Putamen (tissue), 1 donor: ENCODE measurements around the gene CRYBG2.
A peak's percentile ranks its signal among the peaks of the same experiment; 100 is the strongest.
"Not testable (repeated sequence)": the region's sequence is repeated elsewhere in the genome, so short reads cannot be mapped to it uniquely, and the experiment has no call there.

Source experiments
- DNase-seq: peaks from one replicate; pipeline ENCODE4 v3.0.0-alpha.2; 2016; ENCODE audit warnings: low spot score

CRYBG2 gene, protein sequence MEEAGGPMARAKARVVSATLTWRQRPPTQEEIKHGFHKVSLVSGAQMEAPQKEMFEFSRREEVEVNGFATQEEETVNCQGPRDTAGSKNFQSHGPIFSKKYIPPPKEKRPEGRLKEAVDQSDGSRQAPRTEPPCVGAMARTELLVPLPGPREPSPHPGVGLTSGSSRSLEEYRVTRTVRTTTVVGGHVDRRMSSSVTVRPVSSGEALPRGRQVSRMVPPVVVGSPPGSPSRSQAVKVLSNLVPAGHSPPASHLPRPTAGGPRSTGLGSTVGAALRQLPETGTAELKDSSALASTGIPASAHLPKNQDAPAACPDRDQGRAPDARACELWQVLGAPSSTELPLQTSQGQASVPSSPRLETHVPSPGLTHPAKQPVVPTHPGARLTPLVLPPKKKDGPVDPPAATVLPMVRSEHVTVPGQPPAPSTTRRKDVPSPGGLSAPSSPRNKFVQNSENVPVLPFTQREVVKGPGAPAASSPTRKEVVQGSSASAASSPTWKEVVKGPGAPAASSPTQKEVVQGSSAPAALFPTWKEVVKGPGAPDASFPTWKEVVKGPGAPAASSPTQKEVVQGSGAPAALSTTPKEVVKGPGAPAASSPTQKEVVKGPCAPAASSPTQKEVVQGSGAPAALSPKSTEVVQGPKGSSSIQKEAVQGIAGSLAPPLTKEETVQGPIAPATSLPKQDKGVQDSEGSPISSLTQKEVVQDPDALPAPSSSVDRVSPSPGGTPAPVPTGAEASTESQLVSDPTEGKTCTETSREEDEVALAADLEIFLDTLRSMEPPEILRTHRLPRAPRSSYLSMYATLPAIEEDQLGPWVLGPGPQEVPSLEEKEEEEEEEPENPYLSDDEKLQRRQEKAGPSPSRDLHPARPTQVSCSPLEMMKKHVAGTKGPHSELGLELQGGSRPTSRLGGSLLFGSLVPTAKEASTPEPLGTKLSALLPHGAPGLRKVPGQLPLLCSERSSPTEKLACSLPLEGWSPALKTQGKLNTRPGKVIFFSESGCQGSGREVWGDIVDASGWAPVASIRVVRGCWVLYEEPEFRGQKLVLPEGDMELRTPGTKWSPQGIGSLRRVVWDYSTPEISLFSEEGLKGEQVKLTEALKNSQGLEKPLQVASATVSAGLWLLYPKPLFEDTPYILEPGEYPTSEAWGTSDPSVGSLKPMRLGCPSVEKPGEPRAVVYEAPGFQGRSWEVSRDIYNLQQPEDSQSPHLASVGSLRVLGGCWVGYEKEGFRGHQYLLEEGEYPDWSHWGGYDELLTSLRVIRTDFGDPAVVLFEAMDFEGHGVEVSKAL (N-terminal part only)

DNA sequence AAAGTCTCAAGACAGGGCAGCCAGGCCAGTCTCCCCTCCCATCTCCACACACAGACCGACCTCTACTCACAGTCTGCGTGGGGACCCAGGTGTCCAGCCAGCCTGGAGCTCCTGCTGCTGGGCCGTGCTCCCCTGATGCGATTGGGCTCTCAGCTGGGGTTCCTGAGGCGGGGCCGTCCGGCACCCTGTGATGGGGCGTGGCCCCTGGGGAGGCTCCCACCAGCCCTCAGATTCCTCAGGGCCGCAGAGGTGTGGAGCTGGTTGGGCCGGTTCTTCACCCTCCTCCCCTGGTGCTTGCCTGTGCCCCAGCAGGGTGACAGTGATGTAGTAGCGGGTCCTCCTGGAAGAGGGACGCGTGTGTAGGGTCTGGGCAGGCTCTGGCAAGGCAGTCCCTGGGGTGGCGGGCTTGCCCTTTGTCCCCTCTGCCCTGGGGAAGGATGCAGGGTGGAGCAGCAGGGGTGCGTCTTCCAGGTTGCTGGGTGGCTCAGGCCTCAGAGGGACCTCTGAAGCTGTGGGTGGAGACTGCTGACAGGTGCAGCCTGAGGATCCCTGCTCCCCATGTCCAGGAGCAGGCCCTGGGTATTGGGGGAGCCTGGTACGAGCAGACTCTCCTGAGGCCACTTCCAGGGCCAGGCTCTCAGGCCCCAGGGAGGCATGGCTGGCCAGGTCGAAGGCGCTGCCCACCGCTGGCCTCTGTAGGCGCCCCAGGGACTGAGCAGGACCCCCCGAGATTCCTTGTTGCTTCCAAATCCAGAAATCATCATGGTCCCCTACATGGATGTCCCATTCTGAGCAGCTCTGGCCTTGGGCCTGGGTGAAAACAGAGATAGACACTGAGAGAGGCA, at the start of gene CRYBG2:
TSS of gene CRYBG2 (minus strand) at position 155 of the 845 bp plus-strand sequence. CDS start 7,473 bp downstream, outside the sequence.
- no peak for DNase-seq

DNA sequence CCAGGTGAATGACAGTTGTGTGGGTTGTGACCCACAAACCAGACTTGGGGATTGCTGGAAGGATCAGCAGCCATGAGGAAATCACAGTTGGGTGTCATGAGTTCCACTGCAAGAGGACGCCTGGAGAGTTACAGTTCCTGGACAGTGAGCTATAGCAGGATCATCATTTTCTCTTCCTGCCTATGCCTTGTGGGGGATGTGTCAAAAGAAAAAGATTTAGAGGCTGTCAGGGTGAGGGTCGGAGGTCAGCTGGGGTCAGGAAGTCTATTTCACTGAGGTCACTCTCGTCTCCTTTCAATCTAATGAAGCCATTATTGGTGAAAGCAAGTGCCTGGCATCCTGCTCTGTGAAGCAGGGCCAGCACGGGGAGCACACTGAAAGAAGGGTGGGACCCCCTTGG, 49.7 kb upstream of the CRYBG2 start:
- DNase-seq: no peak

DNA sequence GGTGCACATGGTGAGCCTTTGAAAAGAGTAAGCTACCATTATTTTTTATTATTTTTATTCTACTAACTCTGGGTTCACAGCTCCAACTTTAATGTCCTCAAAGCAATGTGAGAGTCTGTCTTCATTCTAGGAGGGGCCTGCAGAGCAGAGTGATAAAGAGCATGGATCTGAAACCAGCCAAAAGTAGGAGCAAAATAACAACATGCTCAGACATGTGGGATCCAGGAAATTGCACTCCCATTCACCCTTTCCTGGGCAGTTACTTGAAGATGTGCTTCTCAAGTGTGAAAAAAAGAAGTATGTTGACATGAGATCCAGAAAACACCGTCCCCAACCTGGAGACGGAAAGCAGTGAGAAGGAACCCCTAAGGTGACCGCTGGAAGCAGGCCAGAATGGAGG, 48.0 kb upstream of the CRYBG2 start:
- no peak for DNase-seq

DNA sequence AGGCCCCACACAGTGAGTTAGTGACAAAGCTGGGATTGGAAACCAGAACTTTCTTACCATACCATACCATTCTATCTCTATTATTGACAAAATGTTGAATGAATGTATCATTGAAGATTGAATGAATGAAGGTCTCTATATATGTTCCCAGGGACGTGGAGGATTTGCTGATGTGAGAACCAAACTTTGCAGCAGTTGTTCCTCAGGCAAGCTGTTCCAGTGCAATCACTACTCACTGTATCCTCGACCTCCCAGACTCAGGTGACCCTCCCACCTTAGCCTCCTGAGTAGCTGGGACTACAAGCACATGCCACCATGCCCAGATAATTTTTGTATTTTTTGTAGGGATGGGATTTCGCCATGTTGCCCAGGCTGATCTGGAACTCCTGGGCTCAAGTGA, 45.1 kb upstream of the CRYBG2 start:
- no peak for DNase-seq

DNA sequence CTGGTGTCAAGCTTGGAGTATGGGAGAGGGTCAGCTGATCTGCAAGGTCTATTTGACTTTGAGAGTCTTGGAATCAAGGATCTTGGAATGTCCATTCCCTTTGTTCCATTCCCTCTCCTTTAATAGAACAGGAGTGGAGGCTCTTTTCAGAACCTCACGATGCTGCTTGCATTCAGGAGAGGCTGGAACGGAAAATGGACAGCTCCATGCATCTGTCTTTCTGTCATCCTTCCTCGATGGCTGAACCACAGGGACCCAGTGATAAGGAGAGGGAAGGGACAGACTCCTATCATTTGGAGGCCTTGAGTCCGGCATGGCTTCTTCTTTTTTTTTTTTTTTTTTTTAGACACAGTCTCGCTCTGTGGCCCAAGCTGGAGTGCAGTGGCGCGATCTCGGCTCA, 41.8 kb upstream of the CRYBG2 start:
- DNase-seq: no peak

DNA sequence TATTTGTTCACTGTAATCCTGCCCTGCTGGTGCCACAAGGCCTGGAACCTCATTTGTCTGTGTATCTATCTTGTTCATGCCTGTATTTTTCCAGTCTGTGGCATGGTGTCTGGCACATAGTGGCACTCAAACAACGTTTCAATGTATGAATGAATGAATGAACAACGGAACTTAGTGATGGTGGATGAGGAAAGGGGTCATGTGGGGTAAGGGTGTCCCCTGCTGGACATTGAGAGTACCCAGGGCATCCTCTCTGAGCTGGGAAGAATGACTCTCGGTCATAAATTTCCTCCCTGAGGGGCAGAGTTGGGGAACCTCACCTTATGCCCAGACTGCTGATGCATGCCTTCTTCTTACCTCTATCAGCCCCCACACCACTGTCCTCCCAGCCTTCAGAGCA, 37.5 kb upstream of the CRYBG2 start:
- DNase-seq: peak; percentile 14

DNA sequence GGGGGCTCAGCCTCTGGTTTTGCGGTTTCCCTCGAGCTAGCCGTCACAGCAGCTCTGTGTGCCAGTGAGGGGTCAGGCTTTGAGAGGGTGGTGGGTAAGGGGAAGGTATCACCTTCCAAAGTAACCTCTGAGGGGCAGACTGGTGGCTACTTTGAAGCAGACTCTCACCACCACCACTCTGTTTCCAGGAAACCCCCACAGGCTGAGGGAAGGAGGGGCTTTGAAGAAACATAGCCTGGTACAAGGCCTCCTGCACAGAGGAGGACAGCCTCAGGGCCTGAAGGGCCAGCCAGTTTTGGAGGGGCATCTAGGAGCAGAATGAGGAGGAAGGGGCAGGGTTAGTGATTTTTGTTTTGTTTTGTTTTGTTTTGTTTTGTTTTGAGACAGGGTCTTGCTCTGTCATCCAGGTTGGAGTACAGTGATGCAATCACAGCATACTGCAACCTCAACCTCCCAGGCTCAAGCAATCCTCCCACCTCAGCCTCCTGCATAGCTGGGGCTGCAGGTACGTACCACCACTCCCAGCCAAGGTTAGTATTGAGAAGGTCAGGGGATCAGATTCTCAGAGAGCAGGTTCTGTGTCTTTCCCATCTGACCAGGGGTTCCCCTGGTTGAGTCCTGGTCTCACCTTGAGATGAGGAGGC, 35.8 kb upstream of the CRYBG2 start:
- no peak for DNase-seq

DNA sequence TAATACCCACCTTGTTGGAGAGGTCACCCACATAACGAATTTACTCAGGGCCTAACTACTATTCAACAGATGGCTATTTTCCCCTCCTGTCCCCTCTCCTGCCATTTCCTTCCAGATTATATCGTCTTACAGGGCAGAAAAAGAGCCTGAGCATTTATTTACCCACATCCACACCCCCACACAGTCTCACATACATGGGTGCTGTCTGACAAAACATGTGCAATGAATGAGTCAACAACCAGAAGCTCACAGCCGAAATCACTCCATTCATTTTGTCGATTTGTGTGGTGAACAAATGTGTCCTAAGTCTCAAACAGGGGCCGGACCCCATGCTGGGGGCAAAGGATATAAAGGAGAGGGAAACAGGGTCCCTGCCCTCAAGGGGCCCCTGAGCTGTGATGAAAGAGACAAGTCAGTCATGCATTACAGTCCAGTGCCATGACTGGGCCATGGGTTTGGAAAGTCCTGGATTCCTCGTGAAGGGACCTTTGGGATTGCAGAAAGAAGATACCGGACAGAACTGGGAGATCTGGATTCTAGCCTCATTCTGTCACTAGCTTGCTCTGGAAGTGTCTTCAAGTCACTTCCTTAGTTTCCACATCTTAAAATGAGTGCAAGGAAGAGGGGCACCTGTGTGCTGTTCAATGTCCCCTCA, 35.0 kb upstream of the CRYBG2 start:
- DNase-seq: no peak

DNA sequence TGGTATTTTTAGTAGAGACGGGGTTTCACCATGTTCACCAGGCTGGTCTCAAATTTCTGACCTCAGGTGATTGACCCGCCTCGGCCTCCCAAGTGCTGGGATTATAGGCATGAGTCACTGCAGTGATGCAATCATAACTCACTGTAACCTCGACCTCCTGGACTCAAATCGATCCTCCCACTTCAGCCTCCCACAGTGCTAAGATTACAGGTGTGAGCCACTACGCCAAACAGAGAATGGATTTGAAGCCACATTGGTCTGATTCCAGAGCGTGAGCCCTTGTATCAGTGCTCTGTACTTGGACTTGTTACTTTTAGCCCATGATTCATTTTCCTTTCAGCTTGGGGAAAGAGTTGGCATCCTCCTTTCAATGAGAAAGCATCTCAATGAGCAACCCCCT, 33.5 kb upstream of the CRYBG2 start:
- no peak for DNase-seq

DNA sequence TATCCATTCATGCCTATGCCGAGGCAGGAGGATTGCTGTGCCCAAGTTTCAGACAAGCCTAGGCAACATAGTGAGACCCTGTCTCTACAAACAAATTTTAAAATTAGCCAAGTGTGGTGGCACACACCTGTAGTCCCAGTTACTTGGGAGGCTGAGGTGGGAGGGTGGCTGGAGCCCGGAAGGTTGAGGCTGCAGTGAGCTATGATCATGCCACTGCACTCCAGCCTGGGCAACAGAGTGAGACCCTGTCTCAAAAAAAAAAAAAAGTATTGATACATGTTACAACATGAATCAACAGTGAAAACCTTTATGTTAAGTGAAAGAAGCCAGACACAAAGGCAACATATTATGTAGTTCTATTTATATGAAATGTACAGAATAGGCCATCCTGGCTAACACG, 31.1 kb upstream of the CRYBG2 start:
- DNase-seq: not testable (repeated sequence)

DNA sequence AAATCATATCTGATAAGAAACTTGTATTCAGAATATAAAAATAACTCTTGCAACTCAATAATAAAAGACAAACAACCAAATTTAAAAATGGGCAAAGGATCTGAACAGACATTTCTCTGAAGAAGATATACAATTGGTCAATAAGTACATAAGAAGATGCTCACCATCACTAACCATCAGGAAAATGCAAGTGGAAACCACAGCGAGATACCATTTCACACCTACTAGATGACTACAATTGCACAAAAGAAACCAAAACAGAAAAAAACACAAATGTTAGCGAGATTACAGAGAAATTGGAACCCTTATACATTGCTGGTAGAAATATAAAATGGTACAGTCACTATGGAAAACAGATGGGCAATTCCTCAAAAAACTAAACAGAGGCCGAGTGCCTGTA, 30.1 kb upstream of the CRYBG2 start:
- no peak for DNase-seq

DNA sequence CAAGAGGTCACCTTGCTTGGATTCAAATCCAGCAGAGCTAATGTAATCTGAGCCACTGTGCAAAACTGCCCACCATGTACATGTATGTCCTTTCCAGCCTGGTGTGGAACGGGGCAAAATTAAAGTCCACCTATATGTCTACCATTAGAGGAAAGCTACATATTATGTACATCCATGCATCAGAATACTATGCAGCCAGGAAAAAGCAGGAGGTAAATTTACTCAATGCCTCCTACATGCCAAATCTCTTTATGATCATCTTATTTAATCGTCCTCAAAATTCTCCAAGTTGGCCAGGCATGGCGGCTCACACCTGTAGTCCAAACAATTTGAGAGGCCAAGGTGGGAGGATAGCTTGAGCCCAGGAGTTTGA, 24.9 kb upstream of the CRYBG2 start:
- no peak for DNase-seq

DNA sequence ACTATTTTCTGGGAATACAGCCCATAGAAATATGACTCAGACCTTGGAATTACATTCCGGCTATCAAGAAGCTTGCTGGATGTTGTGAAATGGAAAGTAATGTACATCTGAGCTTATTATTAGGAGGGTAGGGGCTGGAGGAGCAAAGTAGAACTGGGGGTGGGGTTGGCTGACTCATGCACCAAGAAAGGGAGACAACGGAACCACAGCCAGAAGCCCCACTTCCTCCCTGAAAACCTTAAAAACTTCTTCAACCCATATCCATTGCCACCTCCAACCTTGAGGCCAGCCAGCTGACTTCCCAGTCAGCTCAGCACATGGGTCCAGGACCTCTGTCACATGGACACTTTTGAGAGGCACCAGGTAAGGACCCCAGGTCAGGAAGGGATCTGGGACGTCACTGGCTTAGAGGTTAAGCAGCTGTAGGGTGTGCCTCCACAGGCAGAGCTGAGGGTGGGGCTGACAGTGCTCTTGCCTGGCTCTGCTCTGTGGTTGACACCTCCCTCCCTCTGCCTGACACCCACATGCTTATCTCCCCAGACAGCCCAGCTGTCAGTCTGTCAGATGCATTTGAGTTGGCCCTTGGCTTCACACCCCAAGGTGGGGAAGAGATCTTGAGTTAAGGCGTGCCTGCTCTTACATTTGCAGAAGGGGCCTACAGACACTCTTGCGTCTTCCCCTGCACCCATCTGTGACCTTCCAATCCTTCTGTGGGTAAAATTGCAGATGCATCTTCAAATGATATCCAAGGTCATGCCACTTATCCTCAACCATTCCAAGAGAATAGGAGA, 24.4 kb upstream of the CRYBG2 start:
- DNase-seq: no peak

DNA sequence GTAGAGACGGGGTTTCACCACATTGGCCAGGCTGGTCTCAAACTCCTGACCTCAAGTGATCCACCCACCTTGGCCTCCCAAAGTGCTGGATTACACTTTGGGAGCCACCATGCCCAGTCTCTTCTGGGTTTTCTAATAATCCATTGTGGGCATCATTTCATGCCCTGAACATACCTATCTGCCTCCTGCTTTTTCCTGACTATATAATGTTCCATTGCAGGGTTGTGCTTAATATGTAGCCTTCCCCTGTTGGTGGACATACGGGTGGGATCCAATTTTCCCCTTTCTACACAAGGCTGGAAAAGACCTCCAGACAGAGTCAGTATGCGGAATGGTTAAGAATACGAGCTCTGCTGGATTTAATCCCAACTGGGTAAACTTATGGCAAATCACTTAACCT, 22.1 kb upstream of the CRYBG2 start:
- DNase-seq: no peak

DNA sequence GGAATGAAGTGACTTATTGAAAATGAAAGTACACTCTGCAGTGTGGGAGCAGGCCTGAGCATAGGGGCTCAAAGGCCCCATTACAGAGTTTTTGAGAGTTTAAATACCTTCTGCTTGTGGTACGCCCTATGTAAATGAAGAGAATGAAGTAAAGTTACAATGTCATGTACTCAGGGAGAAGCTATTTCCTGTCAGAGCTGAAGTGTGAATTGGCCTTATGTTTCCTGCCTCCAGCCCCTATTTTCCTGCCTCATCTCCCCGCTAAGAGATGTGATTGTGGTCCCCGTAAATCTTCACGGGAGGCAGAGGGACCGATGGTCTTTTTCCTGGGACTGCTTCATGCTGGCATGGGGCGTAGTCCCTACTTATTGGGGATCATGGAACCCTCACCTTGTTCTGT, 21.2 kb upstream of the CRYBG2 start:
- DNase-seq: no peak

DNA sequence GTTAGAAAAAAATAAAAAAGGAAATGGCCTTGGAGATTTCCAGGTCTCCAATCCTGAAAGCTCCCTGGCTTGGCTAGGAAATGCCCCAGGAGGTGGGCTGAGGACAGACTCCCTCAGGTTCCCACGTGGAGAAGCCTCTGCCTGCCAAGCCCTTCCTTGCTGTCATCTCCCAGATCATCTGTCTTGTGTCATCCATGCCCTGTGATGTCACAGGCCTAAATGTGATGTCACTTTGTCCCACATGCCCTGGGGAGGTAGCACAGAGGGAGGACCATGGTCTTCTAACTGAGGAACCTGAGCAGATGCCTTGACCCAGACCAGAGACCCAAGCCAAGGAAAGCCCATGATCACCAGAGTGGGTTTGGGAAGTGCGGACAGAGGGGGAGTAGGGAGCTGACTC, 20.4 kb upstream of the CRYBG2 start:
- not testable (repeated sequence) for DNase-seq

DNA sequence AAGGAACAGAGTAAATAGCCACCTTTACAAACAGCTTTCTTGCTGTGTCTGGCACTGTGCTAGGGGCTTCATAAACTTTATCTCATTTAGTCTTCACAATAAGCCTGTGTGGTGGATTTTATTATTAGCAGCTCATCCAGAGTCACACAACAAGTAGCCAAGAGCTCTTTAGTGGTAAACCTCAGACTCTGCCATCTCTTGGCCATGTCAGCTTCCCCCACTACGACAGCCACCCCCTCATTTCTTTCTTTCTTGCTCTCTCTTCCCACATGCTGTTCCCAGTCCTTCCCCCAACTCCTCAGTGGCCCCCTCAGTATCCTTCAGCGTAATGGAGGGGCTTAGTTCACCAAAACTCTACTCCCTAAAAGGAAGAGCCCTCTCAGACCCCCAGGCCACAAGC, 19.9 kb upstream of the CRYBG2 start:
- no peak for DNase-seq

DNA sequence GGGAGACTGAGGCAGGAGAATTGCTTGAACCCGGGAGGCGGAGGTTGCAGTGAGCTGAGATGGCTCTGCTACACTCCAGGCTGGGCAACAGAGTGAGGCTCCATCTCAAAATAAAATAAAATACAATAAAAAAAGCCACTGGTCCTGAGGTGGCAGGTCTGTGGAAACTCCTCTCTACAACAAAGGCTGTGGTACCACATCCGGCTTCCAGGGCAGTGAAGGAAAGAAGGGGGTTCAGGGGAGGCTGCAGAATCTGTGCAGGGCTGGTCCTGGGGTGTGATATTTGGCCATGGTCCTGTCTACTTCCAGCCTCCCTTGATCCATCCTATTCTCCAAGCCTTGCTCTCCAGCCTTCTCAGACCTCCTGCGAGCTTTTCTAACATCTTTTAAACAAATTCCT, 19.4 kb upstream of the CRYBG2 start:
- no peak for DNase-seq

DNA sequence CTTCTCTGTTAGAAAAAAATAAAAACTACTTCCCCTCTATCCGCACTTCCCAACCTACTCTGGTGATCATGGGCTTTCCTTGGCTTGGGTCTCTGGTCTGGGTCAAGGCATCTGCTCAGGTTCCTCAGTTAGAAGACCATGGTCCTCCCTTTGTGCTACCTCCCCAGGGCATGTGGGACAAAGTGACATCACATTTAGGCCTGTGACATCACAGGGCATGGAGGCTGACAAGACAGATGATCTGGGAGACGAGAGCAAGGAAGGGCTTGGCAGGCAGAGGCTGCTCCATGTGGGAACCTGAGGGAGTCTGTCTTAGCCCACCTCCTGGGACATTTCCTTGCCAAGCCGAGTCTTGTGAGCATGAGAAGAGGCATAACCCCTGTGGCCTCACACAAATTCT, 18.7 kb upstream of the CRYBG2 start, which contains the start of gene ZNF683:
TSS of gene ZNF683 (minus strand) at position 140 of the 400 bp plus-strand sequence. CDS start 4,179 bp downstream, outside the sequence.
- not testable (repeated sequence) for DNase-seq
